Effector CD4-positive, alpha-beta T cell (primary cell): ENCODE results near the gene ZBTB46.

Experiments used
- DNase-seq: peaks from one replicate; pipeline ENCODE4 v3.0.0-alpha.2; 2020

ZBTB46 gene

GRCh38 chr20:63702036-63702665 is 128.9 kb downstream of the ZBTB46 start:
- DNase-seq: no peak

- no peak for DNase-seq
Measured at GRCh38 chr20:63701329-63702035, 129.6 kb downstream of the ZBTB46 start.

DNA sequence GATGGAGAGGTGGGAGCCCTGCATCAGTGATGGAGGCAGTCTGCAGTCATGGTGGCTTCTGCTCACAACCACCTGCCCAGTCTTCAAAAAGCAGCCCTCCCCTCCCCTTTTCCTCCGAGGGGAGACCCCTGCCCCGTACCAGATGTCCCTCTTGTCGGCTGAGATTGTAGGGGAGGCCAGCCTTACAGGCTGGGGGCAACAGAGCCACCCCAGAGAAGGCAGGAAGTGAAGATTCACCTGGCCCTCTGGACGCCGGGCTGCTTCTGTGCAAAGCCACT is 130.1 kb downstream of the ZBTB46 start:
- no peak for DNase-seq

DNA sequence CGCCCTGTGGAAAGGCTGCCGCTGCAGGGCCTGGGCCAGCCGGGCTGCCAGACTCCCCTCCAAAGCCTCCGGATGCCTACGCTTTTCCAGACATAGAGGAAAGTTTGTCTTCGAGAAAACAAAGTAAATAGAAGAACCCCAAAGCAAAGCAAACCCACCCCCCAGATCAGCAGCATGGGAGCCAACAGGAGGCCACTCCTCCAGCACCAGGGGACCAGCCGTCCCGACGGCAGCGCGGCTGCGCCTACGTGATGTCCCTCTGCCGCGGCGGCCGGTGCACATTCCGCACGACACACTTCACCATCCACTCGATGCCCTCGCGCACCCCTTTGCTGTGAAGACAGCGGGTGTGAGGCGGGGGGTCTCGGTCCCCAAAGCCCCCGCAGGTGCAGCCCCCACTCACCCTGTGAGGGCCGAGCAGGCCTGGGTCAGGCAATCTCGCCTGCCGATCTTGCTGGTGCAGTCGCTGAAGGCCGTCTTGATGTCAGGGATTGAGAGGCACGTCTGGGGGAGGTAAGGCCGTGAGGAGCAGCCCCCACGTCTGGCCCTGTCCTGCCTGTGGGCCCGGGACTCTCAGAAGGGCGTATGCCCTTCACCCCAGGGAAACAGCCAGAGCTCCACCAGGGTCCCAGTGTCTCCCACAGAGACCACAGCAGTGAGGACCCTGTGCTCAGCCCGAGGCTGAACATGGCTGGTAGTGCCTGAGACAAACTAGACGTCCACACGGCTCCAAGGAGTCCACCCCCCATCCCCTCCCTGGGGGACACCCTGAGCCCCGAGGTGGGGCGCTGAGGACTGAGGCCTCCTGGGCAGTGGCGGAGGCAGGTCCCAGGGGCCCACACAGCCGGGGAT is 130.6 kb downstream of the ZBTB46 start:
- no peak for DNase-seq

DNA sequence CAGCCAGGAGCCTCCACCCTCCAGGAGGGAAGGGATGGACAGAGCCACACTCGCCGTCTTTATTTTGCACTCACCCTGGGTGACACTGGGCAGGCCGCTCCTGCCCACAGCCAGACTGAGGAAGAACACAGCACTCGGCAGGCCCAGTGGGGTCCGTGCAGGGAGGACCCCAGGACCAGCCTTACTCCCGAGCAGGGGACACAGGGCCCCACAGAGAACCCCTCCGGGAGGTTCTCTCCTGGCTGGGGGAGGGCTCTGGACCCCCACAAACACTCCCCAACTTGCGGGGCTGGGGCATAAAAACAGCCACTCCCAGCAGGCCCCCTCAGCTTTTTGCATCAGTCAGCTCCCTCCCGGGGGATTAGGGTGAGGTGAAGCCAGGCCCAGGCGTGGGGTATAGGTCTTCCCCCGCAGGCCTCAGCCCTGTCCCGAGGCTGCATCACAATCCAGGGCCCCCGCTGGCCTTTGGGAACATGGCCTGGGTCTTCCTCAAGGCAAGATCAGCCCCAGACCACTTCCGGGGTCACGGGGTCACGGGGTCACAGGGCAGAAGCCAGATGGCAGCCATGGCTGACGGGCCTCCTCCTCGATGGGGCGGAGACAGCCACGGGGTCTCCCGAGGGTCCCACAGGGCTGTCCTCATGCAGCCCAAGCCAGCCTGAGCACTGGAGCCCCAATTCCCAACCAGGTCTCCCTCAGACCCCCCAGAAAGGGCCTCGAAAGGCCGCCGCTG is 131.4 kb downstream of the ZBTB46 start:
- DNase-seq: no peak

DNA sequence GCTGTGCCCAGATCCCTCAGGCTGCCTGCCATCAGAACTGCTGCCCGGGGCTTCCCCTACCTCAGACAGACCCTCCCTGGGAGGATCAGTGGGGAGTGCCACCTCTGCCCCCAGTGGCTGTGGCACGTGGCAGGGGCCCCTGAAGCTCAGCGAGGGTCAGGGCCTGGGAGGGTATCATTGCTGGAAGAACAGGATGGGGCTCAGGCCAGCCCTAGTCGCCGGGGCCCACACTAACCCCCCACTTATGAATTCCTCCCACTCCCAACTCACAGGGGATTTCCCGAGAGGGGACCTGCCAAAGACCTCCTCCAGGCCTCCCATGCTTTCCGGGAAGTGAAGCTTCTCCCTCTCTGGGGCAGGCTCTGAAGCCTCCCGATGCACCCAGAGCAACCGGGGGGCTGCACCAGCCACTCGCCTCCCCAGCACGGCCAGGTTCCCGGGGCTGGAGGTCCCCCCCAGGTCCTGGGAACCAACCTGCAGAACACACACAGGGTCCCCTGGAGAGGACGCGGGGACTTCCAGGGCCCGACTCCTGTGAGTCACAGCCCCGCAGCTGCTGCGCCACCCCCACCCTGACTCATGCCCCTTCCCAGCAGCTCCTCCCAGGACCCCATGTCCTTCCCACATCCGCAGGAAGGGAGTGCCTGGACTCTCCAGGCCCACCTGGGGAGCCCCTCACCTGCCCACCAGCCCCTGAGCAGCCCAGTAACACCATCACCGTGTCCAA is 132.2 kb downstream of the ZBTB46 start:
- no peak for DNase-seq

- no peak for DNase-seq
Measured at GRCh38 chr20:63697868-63698545, 133.1 kb downstream of the ZBTB46 start.

DNA sequence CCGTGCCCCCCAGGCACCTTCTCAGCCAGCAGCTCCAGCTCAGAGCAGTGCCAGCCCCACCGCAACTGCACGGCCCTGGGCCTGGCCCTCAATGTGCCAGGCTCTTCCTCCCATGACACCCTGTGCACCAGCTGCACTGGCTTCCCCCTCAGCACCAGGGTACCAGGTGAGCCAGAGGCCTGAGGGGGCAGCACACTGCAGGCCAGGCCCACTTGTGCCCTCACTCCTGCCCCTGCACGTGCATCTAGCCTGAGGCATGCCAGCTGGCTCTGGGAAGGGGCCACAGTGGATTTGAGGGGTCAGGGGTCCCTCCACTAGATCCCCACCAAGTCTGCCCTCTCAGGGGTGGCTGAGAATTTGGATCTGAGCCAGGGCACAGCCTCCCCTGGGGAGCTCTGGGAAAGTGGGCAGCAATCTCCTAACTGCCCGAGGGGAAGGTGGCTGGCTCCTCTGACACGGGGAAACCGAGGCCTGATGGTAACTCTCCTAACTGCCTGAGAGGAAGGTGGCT is 133.7 kb downstream of the ZBTB46 start:
- no peak for DNase-seq

DNA sequence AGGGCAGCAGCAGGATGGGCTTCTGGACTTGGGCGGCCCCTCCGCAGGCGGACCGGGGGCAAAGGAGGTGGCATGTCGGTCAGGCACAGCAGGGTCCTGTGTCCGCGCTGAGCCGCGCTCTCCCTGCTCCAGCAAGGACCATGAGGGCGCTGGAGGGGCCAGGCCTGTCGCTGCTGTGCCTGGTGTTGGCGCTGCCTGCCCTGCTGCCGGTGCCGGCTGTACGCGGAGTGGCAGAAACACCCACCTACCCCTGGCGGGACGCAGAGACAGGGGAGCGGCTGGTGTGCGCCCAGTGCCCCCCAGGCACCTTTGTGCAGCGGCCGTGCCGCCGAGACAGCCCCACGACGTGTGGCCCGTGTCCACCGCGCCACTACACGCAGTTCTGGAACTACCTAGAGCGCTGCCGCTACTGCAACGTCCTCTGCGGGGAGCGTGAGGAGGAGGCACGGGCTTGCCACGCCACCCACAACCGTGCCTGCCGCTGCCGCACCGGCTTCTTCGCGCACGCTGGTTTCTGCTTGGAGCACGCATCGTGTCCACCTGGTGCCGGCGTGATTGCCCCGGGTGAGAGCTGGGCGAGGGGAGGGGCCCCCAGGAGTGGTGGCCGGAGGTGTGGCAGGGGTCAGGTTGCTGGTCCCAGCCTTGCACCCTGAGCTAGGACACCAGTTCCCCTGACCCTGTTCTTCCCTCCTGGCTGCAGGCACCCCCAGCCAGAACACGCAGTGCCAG is 134.3 kb downstream of the ZBTB46 start, which contains the start of gene TNFRSF6B:
Gene TNFRSF6B, plus strand, starts transcription at position 25 of the 729 bp plus-strand sequence. Its CDS starts 116 bp downstream, at position 141.
- no peak for DNase-seq

DNA sequence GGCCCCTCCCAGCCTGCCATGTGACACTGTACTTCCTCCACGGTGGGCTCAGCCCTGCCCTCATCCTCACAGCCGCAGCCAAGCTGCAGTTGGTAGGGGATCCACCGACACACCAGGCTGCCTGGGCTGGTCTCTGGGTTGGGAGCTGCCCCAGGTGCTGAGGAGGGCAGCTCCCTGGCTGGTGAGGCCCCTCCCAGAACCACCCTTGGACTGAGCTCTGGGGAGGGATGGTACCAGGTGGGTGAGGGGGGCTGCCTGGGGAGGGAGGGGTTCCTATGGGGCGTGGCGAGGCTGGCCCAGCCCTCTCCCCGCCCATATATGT is 134.8 kb downstream of the ZBTB46 start:
- no peak for DNase-seq

GRCh38 chr20:63695424-63696305 is 135.4 kb downstream of the ZBTB46 start:
- DNase-seq: no peak

DNA sequence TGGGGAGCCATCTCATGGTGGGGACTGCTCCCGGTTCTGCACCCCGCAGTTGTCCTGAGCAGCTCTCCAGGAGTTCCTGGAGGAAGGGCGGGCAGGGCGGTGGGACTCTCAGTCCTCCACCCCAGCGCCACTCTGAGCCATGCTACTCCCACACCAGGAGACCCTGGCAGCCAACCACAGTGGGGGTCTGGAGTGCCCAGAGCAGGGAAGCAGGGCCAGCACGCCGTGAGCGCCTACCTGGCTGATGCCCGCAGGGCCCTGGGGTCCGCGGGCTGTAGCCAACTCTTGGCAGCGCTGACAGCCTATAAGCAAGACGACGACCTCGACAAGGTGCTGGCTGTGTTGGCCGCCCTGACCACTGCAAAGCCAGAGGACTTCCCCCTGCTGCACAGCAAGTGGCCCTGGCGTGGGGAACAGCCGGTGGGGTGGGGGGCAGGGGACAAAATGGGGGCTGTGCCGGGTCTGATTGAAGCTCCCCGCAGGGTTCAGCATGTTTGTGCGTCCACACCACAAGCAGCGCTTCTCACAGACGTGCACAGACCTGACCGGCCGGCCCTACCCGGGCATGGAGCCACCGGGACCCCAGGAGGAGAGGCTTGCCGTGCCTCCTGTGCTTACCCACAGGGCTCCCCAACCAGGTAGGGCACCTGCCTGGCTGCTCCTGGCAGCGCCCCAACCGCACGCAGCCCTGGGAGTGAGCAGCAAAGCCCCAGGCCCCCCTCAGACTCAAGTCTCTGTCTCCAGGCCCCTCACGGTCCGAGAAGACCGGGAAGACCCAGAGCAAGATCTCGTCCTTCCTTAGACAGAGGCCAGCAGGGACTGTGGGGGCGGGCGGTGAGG is 136.3 kb downstream of the ZBTB46 start:
- no peak for DNase-seq

- no peak for DNase-seq
Measured at GRCh38 chr20:63693733-63694583, 137.1 kb downstream of the ZBTB46 start.
